ENCODE data around the gene DNM1.

- TF ChIP-seq EZH2 (IDR thresholded peaks at IDR 0.05): no peak
- TF ChIP-seq POLR2AphosphoS5 (IDR thresholded peaks at IDR 0.05; ENCODE audit: borderline replicate concordance, low read depth, low read length): no peak
These were observed 50.8 kb downstream of the DNM1 start for GRCh38 chr9:128253991-128254346.
